DND-41 (cell line): ENCODE measurements around the gene ERG28.

ENCODE experiments used
- ATAC-seq: fragments of 200-7000 bp; cut with Tn5 transposase; 3 replicates; pipeline ENCODE4 v1.9.1; 2021; ENCODE audit warnings: low read depth; ENCODE audit not compliant: insufficient read depth
- DNase-seq: peaks from one replicate; pipeline ENCODE4 v3.0.0-alpha.2; 2020
- H2AFZ ChIP-seq: 2 replicates; pipeline ENCODE4 v1.6.0; 2012; ENCODE audit warnings: low read depth, low read length
- H3K27ac ChIP-seq: 2 replicates; pipeline ENCODE4 v1.5.1; 2012; ENCODE audit warnings: low read length, inconsistent platforms
- H3K27me3 ChIP-seq: fragments of 200-600 bp; sonication (generic); 2 replicates; pipeline ENCODE4 v1.6.0; 2012; ENCODE audit warnings: low read length, mild to moderate bottlenecking, inconsistent platforms; ENCODE audit not compliant: insufficient read depth, poor library complexity
- H3K36me3 ChIP-seq: 2 replicates; pipeline ENCODE4 v1.5.1; 2012; ENCODE audit warnings: low read length, inconsistent platforms; ENCODE audit not compliant: insufficient read depth
- H3K4me1 ChIP-seq: 2 replicates; pipeline ENCODE4 v1.5.1; 2012; ENCODE audit warnings: mild to moderate bottlenecking, low read length; ENCODE audit not compliant: insufficient read depth
- H3K4me2 ChIP-seq: 2 replicates; pipeline ENCODE4 v1.6.0; 2012; ENCODE audit warnings: mild to moderate bottlenecking, moderate library complexity, low read length, inconsistent platforms; ENCODE audit not compliant: insufficient read depth
- H3K4me3 ChIP-seq, 2 experiments: fragments of 200-600 bp in 1 of 2; shearing (Covaris generic) in 1 of 2; 2 replicates each; pipeline ENCODE4 v1.5.1; 2012 to 2016; ENCODE audit warnings: inconsistent platforms in 2 of 2, low read length in 2 of 2, mild to moderate bottlenecking in 2 of 2, low read depth in 1 of 2, moderate library complexity in 1 of 2
- H3K79me2 ChIP-seq: 2 replicates; pipeline ENCODE4 v1.6.0; 2012; ENCODE audit warnings: low read length, inconsistent platforms; ENCODE audit not compliant: insufficient read depth
- H3K9ac ChIP-seq: 2 replicates; pipeline ENCODE4 v1.6.0; 2012; ENCODE audit warnings: low read depth, mild to moderate bottlenecking, inconsistent platforms, low read length, moderate library complexity
- H3K9me3 ChIP-seq: 2 replicates; pipeline ENCODE4 v1.5.1; 2012; ENCODE audit warnings: low read length, moderate library complexity, mild to moderate bottlenecking, inconsistent platforms; ENCODE audit not compliant: insufficient read depth, severe bottlenecking
- H4K20me1 ChIP-seq: 2 replicates; pipeline ENCODE4 v1.6.0; 2012; ENCODE audit warnings: low read length; ENCODE audit not compliant: insufficient read depth
- EZH2 ChIP-seq: IDR thresholded peaks from 3 replicates; pipeline ENCODE4 v1.6.1; 2012; ENCODE audit warnings: borderline replicate concordance, low read depth, mild to moderate bottlenecking, moderate library complexity, low read length, inconsistent platforms; ENCODE audit not compliant: severe bottlenecking
- TF ChIP-seq, protein P1 (sequence below): IDR thresholded peaks from 2 replicates; pipeline ENCODE4 v1.5.1; 2012; ENCODE audit warnings: borderline replicate concordance, low read length, moderate library complexity, mild to moderate bottlenecking; ENCODE audit not compliant: poor library complexity, severe bottlenecking; ENCODE audit errors: extremely low read depth

ERG28 gene

GRCh38 chr14:75703467-75703866 is 42.8 kb upstream of the ERG28 start:
- DNase-seq (no peak), ATAC-seq (no peak)
- Histone ChIP-seq H4K20me1 (no peaks in the 10 kb centered on the region), H3K27me3 (no peaks in the 10 kb centered on the region), H3K4me2 (no peak overlapping the region), H3K36me3 (peaks cover 78% of the 10 kb centered on the region), H3K79me2 (no peaks in the 10 kb centered on the region), H3K9ac (no peak overlapping the region), H3K27ac (no peak overlapping the region), H2AFZ (no peak overlapping the region), H3K4me1 (no peaks in the 10 kb centered on the region), H3K4me3 (no peak overlapping the region), H3K9me3 (no peaks in the 10 kb centered on the region)
- TF ChIP-seq EZH2 = no peak
- TF ChIP-seq, protein P1, sequence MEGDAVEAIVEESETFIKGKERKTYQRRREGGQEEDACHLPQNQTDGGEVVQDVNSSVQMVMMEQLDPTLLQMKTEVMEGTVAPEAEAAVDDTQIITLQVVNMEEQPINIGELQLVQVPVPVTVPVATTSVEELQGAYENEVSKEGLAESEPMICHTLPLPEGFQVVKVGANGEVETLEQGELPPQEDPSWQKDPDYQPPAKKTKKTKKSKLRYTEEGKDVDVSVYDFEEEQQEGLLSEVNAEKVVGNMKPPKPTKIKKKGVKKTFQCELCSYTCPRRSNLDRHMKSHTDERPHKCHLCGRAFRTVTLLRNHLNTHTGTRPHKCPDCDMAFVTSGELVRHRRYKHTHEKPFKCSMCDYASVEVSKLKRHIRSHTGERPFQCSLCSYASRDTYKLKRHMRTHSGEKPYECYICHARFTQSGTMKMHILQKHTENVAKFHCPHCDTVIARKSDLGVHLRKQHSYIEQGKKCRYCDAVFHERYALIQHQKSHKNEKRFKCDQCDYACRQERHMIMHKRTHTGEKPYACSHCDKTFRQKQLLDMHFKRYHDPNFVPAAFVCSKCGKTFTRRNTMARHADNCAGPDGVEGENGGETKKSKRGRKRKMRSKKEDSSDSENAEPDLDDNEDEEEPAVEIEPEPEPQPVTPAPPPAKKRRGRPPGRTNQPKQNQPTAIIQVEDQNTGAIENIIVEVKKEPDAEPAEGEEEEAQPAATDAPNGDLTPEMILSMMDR = no peak

GRCh38 chr14:75702616-75703261 is 42.1 kb upstream of the ERG28 start:
- no peak for TF ChIP-seq EZH2
- TF ChIP-seq, protein P1 = no peak
- no peak for DNase-seq
- Histone ChIP-seq H3K27ac (no peak overlapping the region), H3K4me3 (no peak overlapping the region), H3K4me2 (no peak overlapping the region), H3K79me2 (no peaks in the 10 kb centered on the region), H2AFZ (no peak overlapping the region), H3K36me3 (peaks cover 77% of the 10 kb centered on the region), H4K20me1 (no peaks in the 10 kb centered on the region), H3K9me3 (no peaks in the 10 kb centered on the region), H3K27me3 (no peaks in the 10 kb centered on the region), H3K9ac (no peak overlapping the region), H3K4me1 (no peaks in the 10 kb centered on the region)
- ATAC-seq = no peak

DNA sequence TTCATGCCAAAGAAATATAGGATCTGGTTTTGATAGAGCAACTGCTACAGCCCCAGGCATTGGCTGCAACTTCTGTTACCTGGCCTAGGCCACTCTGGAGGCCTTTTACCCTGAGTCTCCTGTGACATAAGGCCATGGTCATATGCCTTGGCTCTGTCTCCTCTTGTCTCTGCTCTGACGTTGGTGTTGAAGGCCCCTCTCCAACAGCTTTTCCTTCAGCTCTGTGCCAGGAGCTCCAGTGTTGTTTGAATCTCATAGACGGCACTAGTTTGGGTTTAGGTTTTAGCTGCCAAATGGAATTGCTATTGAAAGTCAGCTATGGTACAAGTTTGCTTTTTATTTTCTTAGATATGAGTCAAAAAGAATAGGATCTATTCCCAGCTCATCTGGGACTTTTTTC is 41.4 kb upstream of the ERG28 start:
- H3K79me2 ChIP-seq = no peaks in the 10 kb centered on the region
- no peak overlapping the region for H2AFZ ChIP-seq
- TF ChIP-seq, protein P1 = no peak
- no peak for TF ChIP-seq EZH2
- DNase-seq = no peak
- H3K4me2 ChIP-seq = no peak overlapping the region
- no peaks in the 10 kb centered on the region for H3K4me1 ChIP-seq
- H3K9ac ChIP-seq = no peak overlapping the region
- no peaks in the 10 kb centered on the region for H3K27me3 ChIP-seq
- H3K4me3 ChIP-seq = no peak overlapping the region
- no peaks in the 10 kb centered on the region for H3K9me3 ChIP-seq
- H4K20me1 ChIP-seq = no peaks in the 10 kb centered on the region
- H3K36me3 ChIP-seq = peaks cover 76% of the 10 kb centered on the region
- no peak for ATAC-seq
- H3K27ac ChIP-seq = no peak overlapping the region
